LoVo (cell line): Measurements from ENCODE around the gene CSF1.
"Not testable (repeated sequence)": the region's sequence is repeated elsewhere in the genome, so short reads cannot be mapped to it uniquely, and the experiment has no call there.

Experiments
- DNase-seq: peaks from one replicate; pipeline ENCODE4 v3.0.0-alpha.2; 2016; ENCODE audit warnings: low spot score

The CSF1 gene

DNA sequence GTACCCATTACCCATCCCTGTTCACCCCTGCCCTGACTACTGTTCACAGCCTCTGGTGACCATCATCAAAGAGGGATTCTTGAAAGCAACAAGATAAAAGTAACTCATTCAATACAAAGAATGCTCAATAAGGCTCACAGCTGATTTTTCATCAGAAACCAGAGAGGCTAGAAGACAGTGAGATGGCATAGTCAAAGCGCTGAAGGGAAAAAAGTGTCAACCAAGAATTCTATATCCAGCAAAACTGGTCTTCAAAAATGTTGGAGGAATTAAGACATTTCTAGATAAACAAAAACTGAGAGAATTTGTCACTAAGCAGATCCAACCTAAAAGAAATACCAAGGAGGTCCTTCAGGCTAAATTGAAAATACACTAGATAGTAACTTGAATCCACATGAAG lies 27.1 kb downstream of the CSF1 start:
- DNase-seq, result no peak

DNA sequence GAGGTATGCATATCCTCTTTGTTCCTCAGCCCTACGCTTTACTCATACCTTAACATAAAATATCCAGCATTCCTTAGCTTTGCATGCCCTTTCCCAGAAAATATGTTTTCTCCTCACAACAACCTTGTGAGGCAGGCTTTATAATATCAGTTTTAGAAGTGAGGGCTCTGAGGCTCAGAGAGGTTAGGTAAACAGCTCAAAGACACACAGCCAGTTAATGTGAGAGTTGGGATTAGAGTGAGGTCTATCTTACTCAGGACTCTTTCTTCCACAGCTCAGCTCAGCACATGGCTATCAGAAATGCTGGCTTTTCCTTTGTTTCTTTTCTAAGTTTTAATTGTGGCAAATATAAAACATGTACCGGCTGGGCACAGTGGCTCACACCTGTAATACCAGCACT lies 27.9 kb downstream of the CSF1 start:
- no peak for DNase-seq

DNA sequence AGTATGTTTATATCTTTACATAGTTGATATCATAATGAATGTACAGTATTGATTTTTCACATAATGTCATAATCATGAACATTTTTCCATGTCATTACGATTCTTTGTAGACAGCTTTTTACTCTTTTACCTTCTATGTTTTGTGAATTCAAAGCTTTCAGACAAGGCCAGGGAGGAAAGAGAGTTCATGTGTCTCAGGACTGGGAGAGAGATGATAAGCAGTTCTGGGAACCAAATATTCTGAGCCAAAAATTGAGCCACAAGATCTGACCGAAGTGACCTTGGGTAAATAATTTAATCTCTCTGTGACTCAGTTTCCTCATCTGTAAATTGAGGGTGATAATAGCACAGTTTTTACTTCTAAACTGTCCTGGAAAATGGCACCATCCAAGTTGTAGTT lies 31.8 kb downstream of the CSF1 start:
- no peak for DNase-seq

DNA sequence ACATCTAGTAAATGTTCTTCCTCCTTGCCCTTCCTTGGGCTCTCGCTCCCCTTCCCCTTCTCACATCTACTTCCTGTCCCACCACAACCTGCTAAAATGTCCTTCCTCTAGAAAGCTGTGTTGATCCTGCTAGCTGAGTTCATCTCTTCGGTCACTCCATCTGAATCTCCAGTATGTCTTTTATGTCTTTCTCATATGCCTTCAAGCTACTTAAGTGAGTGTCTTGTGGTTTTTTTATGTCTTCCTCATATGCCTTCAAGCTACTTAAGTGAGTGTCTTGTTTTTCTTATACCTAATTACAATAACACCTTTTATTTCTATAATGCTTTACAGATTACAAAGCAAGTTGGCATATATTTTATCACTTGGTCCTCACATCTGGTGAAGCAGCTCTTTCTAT lies 33.9 kb downstream of the CSF1 start:
- DNase-seq, result no peak

DNA sequence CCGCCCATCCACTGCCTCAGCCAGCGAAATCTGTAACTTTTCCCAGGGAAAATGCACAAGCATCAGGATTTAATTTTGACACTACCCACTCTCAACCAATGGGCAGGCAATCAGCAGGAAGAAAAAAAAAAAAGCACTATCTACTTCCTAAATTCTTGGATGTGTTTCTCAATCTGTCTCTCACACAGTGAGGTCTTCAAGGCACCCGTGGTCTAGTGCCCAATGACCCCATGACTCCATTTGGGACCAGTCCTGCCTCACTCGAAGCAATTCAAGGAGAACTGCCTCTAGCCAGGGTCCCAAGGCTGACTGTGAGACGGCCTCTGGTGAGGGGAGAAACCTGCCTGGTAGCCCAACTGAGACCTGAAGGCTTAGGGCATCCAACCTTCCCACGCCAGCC lies 35.9 kb downstream of the CSF1 start:
- DNase-seq, result no peak

DNA sequence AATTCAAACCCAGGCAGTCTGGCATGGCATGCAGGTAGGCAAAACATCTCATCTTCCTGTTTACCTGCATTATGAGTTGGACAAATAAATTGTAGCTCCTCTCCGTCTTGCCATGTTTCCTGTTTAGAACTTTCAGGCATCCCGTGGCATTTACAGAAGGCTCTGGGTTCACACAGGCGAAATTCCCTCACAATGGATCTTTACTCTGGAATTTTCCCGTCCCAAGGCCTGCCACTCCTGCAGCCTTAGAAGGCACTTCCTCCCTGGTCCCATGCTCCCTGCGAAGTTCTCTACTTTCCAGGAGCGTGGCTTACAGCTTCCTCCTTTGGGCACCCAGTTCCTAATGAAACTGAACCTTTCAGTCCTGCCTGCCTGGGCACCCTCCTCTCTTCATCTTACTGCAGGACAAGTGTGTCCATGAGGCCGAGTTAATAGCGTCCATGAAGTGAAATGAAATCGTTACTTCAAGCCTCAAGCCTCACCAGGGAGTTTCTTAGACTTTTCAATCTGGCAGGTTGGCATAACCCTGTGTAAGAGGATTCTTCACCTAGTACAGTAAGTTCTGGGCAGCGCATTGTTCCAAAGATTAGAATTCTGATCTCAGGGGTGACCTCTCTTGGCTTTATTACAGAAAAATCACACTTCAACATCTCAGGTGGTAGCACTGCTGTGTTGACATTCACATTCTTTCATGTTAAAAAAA lies 37.1 kb downstream of the CSF1 start:
- no peak for DNase-seq

DNA sequence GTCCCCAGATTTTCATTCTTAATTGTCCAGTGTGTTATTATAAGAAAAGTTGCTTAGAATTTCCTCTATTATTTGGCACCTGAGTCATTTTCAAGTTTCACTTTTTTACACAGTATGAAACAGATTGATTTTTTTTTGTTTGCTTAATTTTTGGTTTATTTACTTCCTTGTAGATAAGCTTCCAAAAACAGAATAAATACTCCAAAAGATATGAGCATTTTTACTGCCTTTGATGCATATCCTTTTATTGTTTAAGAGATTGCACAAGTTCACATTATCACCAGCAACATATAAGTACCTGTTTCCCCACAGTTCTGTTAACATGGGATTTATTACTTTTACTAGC lies 37.6 kb downstream of the CSF1 start:
- no peak for DNase-seq

DNA sequence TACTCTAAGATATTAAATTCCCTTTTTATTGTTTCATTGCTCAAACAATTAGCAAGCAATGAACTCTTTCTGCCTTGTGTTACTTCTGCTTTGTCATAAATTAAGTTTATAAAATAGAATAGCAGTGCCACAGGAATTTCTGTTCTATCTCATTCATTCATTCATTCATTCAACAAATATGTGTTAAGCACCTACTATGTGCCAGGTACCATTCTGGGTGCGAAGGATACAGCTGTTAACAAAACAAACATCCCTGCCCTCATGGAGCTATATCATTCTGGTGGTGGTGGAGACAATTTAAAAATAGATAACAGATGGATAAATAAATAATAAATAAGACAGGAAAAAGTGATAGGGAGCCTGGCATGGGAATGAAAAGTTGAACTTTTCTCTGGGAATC lies 39.4 kb downstream of the CSF1 start:
- DNase-seq, result no peak

DNA sequence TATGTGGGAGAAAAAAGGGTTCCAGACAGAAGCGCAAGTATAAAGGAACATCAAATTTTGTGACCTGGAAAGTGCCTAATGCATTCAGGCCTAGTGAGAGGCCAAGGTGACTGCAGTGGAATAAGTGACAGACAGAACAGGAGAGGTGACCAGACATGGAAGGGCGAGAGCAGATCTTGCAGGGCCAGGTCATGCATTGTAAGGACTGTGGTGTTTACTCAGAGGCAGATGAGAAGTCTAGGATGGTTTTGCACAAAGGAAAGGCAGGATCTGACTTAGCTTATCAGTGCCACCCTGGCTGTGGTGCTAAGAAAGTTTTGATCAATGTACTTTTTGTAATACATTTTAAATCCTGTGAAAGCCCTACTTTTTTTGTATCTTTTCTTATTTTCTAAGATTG lies 39.9 kb downstream of the CSF1 start:
- DNase-seq, result no peak

DNA sequence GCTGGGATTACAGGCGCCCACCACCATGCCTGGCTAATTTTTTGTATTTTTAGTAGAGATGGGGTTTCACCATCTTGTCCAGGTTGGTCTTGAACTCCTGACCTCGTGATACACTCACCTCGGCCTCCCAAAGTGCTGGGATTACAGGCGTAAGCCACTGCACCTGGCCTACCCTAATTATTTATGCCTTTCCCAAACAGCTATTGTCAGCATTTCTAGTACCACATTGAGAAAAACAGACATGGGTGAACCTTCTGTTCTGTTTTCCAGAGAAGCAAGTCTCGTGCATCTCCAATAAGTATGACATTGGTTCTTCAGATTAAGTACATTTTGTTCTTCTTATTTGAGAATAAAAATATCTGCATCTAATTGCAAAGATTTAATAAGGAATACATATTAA lies 40.9 kb downstream of the CSF1 start:
- not testable (repeated sequence) for DNase-seq

DNA sequence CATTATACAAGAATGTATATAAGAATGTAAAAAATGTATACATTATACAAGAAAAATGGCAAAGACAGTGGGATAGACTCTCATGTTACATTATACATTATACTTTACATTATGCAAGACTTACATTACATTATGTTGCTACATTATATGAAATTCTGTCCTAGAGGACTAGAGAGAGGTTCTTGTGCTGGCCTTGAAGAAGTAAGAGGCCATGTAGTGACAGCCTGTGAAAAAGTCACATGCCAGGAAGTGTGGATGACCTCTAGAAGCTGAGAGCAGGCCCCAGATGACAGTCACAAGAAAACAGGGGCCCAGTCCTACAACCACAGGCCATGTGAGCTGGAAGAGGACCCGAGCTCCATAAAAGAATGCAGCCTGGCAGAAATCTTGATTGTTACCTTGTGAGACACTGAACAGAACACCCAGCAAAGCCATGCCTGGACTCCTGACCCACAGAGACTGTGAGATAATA lies 43.4 kb downstream of the CSF1 start:
- no peak for DNase-seq

DNA sequence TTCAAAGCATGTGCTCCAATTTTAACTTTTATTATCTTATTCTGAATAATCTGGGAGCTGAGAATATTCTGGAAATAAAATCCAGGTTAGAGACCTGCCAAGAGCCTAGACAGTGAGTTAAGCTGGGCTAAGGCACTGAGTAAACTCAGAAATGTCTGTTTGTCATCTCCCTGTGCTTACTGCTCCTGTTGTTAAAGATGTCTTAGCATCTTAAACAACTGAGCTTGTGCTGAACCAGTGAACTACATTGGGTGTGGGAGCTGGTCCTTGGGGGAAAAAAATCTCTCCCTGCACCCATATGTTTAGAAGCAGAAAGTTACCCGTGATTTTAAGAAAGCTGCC lies 49.0 kb downstream of the CSF1 start:
- DNase-seq, result no peak

DNA sequence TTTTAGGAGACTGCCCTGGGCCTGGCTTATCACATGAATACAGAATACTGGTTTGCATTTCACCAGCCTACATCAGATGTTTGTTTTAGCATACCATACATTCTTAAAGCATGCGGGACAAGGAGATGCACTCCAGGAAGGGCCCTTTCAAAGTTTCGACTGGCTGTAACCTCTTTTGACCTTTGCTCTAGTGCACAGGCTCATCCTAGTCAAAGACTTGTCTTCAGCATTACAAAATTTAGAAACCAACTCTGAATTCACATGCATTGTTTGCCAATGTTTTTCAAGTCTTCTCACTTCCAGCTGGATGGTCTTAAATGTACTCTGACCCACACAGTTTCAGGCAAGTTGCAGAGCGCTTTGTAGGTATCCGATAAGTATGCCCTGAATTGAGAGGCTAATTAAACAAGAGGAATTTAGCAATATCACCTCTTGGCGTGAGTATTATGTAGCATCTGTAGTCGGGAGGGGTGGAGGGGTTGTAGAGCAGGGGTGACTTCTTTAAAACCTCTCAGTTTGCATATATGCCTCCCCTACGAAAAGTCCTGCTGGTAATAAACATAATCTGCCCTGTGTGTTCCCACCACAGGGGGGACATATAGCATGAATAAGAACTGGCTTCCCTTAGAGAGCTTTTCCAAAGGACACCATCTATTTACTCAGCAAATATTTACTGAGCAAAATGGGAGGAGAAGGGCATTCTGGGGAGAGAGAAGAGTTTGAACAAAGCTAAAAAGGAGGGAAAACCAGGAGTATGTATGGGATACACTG lies 49.5 kb downstream of the CSF1 start:
- peak; percentile 35 for DNase-seq

DNA sequence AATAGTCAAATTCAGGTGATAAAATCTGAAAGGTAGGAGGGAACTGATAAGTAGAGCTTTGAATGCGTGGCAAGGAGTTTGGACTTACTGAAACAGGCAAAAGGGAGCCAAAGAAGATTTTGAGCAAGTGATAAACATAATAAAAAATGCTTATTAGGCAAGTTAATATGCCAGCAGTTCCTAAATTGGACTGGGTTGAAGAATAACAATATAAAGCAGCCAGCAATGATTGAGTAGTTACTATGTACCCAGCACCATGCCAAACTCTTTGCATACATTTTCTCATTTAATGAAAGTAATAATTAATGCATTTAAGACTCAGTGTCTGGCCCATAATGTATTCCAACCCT lies 50.1 kb downstream of the CSF1 start:
- no peak for DNase-seq

DNA sequence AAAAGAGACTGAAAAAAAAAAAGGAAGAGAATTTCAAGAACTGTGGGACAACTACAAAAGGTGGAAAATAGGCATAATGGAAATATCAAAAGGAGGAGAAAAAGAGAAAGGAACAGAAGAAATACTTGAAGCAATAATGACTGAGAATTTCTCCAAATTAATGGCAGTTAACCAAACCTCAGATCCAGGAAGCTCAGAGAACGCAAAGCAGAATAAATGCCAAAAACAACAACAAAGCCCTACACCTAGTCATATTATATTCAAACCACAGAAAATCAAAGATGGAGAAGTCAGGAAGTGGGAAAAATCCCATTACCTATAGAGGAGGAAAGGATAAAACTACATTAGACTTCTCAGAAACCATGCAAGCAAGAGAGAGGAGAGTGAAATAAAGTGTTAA lies 53.2 kb downstream of the CSF1 start:
- no peak for DNase-seq

DNA sequence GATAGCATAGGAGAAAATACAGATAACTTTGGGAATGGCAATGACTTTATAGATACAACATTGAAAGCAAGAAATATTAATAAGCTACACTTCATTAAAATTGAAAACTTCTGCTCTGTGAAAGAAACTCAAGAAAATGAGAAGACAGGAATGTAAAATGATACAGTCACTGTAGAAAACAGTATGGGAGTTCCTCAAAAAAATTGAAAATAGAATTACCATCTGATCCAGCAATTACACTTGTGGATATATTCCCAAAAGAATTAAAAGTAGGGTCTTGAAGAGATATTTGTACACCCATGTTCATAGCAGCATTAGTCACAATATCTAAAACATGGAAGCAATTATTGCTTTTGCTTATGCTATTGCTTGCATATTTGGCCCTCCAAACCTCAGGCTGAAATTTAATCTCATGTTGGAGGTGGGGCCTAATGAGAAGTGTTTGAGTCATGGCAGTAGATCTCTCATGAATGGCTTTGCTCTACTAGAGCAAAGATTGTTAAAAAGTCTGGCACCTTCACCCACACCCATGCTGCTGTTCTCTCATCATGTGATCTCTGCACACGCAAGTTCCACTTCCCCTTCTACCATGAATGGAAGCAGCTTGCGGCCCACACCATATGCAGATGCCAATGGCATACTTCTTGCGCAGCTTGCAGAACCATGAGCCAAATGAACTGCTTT lies 58.6 kb downstream of the CSF1 start:
- no peak for DNase-seq

DNA sequence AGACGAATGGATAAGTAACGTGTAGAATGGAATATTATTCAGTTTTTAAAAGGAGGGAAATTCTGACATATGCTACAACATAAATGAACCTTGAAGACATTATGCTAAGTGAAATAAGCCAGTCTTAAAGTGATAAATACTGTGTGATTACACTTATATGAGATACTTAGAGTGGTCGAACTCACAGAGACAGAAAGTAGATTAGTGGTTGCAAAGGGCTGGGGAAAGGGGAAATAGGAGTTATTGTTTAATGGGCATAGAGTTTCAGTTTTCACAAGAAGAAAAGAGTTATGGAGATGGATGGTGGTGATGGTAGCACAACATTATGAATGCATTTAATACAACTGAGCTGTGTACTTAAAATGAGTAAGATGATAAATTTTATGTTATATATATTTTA lies 59.3 kb downstream of the CSF1 start:
- no peak for DNase-seq

DNA sequence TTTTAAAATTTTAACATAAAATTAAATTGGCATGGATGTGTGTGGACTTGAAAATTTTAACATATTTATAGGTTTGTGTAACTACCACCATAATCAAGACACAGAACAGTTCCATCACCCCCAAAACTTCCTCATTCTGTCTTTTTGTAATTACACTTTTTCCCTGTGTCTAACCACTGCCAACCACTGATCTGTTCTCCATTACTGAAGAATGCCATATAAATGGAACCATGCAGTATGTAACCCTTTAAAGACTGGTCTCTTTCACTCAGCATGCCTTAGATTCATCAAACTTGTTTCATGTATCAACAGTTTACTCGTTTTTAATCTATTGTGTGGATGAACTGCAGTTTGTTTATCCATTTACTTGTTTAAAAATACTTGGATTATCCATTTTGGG lies 60.9 kb downstream of the CSF1 start:
- no peak for DNase-seq

DNA sequence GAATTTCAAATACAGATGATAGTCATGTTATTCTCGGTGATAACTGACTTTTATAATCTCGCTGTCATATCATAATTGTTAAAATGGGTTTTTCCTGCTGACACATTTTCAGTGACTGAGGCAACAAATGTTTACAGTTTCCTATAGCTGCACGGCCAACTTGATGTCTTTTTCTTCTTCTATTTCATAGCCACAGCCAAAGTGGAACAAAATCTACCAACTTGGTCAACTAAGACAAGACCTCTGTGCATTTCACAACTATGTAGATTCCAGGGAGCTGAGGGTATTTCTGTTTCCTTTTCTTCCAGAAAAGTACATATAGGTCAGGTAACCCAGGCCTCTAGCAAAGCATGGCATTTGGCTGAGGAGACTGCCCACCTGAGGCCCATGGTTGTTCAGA lies 63.5 kb downstream of the CSF1 start:
- no peak for DNase-seq

DNA sequence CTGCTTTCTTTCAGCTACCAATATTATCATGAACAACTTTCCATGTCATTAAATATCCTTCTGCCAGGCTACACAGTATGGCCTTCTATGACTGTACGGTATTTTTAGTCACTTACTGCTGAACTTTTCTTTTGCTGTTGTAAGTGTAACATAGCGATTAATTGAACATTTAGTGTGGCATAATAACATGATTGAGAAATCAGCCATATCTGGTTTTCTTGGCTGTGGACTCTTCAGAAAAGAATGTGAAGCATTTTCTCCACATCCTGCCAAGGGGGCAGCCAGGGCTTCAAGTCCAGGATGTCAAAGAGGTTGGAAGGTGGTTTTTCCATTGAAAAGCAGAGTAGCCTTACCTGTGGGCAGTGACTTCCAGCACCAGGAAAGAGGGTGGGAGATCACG lies 65.1 kb downstream of the CSF1 start:
- DNase-seq, result peak; percentile 12

DNA sequence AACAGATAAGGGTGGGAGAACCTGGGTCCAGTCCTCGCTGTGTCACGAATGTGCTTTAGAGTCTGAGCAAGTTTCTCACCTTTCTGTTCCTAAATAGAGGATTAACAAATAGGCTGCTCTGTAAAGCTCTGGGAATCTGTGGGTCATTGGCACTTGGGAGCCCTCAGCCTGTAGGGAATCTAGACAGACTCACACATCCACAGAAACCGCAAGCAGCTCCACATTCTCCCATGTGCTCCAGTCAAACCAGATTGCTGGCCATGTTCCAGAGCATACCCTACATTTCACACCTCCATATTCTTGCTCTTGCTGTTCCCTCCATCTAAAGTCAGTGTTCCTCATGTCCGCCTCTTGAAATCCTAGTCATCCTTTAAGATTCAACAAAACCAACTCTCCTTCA lies 66.1 kb downstream of the CSF1 start:
- DNase-seq, result no peak

DNA sequence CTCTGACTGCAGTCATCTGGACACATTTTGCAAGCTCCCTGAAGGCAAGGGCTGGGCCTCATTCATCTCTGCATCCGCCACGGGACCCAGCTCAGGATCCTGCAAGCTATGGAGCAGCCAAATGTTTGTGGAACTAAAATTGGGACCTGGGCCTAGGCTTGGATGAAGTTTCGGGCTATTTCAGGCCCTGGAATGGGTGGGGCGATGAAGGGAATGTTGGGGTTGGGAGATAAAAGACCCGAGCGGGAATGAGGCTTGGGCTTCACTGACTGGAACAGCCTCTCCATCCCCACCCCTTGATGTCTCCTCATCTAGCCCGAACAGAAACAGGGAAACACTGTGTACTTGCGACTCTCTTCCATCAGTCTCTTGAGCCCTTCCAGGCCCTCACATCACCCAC lies 66.6 kb downstream of the CSF1 start:
- DNase-seq, result no peak

DNA sequence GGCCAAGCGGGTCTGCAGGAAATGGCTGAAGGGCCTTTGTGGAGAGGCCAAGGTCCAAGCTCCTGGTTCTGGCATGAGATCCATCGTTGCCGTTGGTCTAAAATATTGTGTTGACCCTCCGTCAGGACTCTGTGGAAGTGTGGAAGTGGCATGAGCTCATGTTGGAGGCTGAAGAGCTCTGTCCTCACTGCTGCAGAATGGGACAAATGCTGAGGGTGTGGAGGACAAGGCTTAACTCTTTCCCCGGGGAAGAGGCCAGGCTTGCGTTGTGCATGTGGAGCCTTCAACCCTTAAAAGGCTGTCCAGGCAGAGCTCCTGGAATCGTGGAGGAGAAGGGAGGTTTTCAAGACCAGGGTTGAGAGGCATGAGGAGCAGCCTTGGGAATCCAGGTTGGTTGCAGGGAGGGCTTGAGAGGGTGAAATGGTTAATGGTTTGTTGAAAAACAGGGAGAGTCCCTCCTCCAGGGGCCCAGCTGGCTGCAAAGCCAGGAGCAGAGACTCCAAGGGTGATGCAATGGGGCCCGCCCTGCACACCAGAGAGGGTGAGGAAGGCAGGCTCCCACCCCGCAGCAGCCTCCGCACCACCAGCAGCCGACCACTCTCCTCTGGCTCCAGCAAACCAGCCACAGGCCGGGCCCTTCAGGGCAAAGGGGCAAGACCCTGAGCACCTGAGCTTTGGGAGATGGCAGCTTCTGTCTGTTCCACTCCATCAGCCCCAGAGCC lies 67.2 kb downstream of the CSF1 start:
- DNase-seq, result no peak
